Caco-2 (cell line): Measurements from ENCODE around the gene TMEM140. TPM values are rescaled to one million over a fixed set of nuclear protein-coding genes. Genes with fewer than 3 reads are reported as not detected.

Experiments used
- BruUV-seq: library from RNA; stranded (reverse); fragments of 400-500 nt; replicated peaks from 2 replicates; lab custom pipeline; 2021; lab: Mats Ljungman, UMichigan
- CTCF ChIA-PET: fragments of 300-600 bp; sonication (Branson Sonifier 250); formaldehyde crosslinking; loops from one replicate; lab custom pipeline; 2022; ENCODE audit warnings: antibody characterized with exemption; lab: Charles Lee
- POLR2A ChIA-PET: fragments of 300-600 bp; sonication (Branson Sonifier 250); formaldehyde crosslinking; loops from one replicate; lab custom pipeline; 2022; ENCODE audit warnings: antibody characterized with exemption; lab: Charles Lee
- DNase-seq, 2 experiments: peaks; one replicate each; pipeline versions ENCODE4 v3.0.0 to v3.0.0-alpha.2; 2020 to 2022
- H3K27me3 ChIP-seq: replicated peaks from 2 replicates; pipeline ENCODE4 v1.6.0; 2011; ENCODE audit warnings: low read length; ENCODE audit not compliant: control insufficient read depth, insufficient read depth
- H3K36me3 ChIP-seq: 2 replicates; pipeline ENCODE4 v1.5.1; 2011; ENCODE audit warnings: low read length; ENCODE audit not compliant: control insufficient read depth, insufficient read depth
- H3K4me1 ChIP-seq: fragments of 250-450 bp; sonication (Bioruptor Pico); 2 replicates; pipeline ENCODE4 v1.5.1; 2020; ENCODE audit warnings: mild to moderate bottlenecking
- H3K4me3 ChIP-seq: 2 replicates; pipeline ENCODE4 v1.5.1; 2011; ENCODE audit warnings: low read depth, mild to moderate bottlenecking, control low read depth, low read length
- H3K9me3 ChIP-seq: fragments of 250-450 bp; sonication (Bioruptor Pico); 2 replicates; pipeline ENCODE4 v1.5.1; 2020; ENCODE audit warnings: mild to moderate bottlenecking, moderate library complexity
- H3K27ac Mint-ChIP-seq: one replicate; pipeline ENCODE4 v1.8.0; 2022; ENCODE audit warnings: mixed read lengths; ENCODE audit not compliant: unreplicated experiment
- H3K27me3 Mint-ChIP-seq: one replicate; pipeline ENCODE4 v1.8.0; 2022; ENCODE audit warnings: mixed read lengths; ENCODE audit not compliant: insufficient read depth, unreplicated experiment
- H3K36me3 Mint-ChIP-seq: one replicate; pipeline ENCODE4 v1.8.0; 2022; ENCODE audit warnings: mild to moderate bottlenecking, mixed read lengths; ENCODE audit not compliant: insufficient read depth, unreplicated experiment
- H3K4me1 Mint-ChIP-seq: one replicate; pipeline ENCODE4 v1.8.0; 2022; ENCODE audit warnings: low read depth, mixed read lengths; ENCODE audit not compliant: unreplicated experiment
- H3K4me3 Mint-ChIP-seq: one replicate; pipeline ENCODE4 v1.8.0; 2022; ENCODE audit warnings: mild to moderate bottlenecking, moderate library complexity, mixed read lengths; ENCODE audit not compliant: unreplicated experiment
- H3K9me3 Mint-ChIP-seq: one replicate; pipeline ENCODE4 v1.8.0; 2022; ENCODE audit warnings: mixed read lengths; ENCODE audit not compliant: unreplicated experiment
- CTCF ChIP-seq, 2 experiments: fragments of 200-600 bp in 1 of 2; IDR thresholded peaks; 1 replicate in 1 of 2; 2 replicates in 1 of 2; pipeline versions ENCODE4 v1.5.1 to v1.8.0; 2011 to 2022; ENCODE audit warnings: antibody characterized with exemption in 1 of 2, control low read depth in 1 of 2, inconsistent platforms in 1 of 2, low read depth in 1 of 2, low read length in 1 of 2, mild to moderate bottlenecking in 1 of 2, moderate library complexity in 1 of 2; ENCODE audit not compliant: insufficient read depth in 1 of 2, severe bottlenecking in 1 of 2, unreplicated experiment in 1 of 2
- intact Hi-C: fragments of 100-400 bp; cut with micrococcal nuclease; formaldehyde crosslinking; loops from one replicate; pipeline ENCODE4 v1.10.0; 2022; ENCODE audit not compliant: unreplicated experiment
- total RNA-seq: library from RNA; stranded (reverse); gene quantifications from 2 replicates; pipeline ENCODE4 v1.2.3, GENCODE V29; 2022

Gene TMEM140
- total RNA-seq, 1 experiment from 2014 or later = 6.1 TPM

GRCh38 chr7:135162382-135163001 is 14.6 kb downstream of the TMEM140 start:
- Histone ChIP-seq H3K9me3 (0 out of 2 replicates have a peak, but pooled peaks cover under 1% of the 10 kb centered on the region), H3K4me1 (peaks cover 8% of the 10 kb centered on the region), H3K27me3 (no peaks in the 10 kb centered on the region), H3K4me3 (no peak overlapping the region), H3K36me3 (peaks cover 5% of the 10 kb centered on the region)
- intact Hi-C loops = no loop called here
- no peak for TF ChIP-seq CTCF (IDR thresholded peaks at IDR 0.05; ENCODE audit: insufficient read depth in 1 of 2, low read depth in 1 of 2, low read length in 1 of 2, severe bottlenecking in 1 of 2, unreplicated experiment in 1 of 2)
- no peaks in the 10 kb centered on the region for H3K27me3 Mint-ChIP-seq
- peaks cover 27% of the 10 kb centered on the region for H3K9me3 Mint-ChIP-seq
- peaks cover 19% of the 10 kb centered on the region for H3K4me1 Mint-ChIP-seq
- ChIA-PET POLR2A (no interaction called here), CTCF (no interaction called here)
- no peak overlapping the region for H3K4me3 Mint-ChIP-seq
- H3K27ac Mint-ChIP-seq = no peak overlapping the region
- DNase-seq = no peak
- peaks cover 65% of the 10 kb centered on the region for H3K36me3 Mint-ChIP-seq
- BruUV-seq = no TSS peak

GRCh38 chr7:135164357-135165061 is 16.6 kb downstream of the TMEM140 start:
- Histone ChIP-seq H3K27me3 (no peaks in the 10 kb centered on the region), H3K36me3 (peaks cover 5% of the 10 kb centered on the region), H3K9me3 (no peaks in the 10 kb centered on the region), H3K4me3 (no peak overlapping the region), H3K4me1 (peaks cover 19% of the 10 kb centered on the region)
- Mint-ChIP-seq H3K27ac (no peak overlapping the region), H3K4me1 (peaks cover 25% of the 10 kb centered on the region), H3K9me3 (peaks cover 27% of the 10 kb centered on the region), H3K27me3 (no peaks in the 10 kb centered on the region), H3K4me3 (no peak overlapping the region), H3K36me3 (peaks cover 85% of the 10 kb centered on the region)
- no peak for TF ChIP-seq CTCF (IDR thresholded peaks at IDR 0.05; ENCODE audit: insufficient read depth in 1 of 2, low read depth in 1 of 2, low read length in 1 of 2, severe bottlenecking in 1 of 2, unreplicated experiment in 1 of 2)
- ChIA-PET CTCF (interaction anchor here (1.6 kb wide), 1 partner anchor 17 kb away, joined by 5 read pairs; the partner anchor contains the start of gene TMEM140), POLR2A (interaction anchor here (1.0 kb wide), 2 partner anchors 16 to 172 kb away, joined by 3 to 4 read pairs; partner anchors contain the start of gene TMEM140)
- DNase-seq = no peak
- no TSS peak for BruUV-seq
- intact Hi-C loops = no loop called here

GRCh38 chr7:135165862-135166261 is 18.0 kb downstream of the TMEM140 start:
- intact Hi-C loops = no loop called here
- TF ChIP-seq CTCF (IDR thresholded peaks at IDR 0.05; ENCODE audit: insufficient read depth in 1 of 2, low read depth in 1 of 2, low read length in 1 of 2, severe bottlenecking in 1 of 2, unreplicated experiment in 1 of 2) = no peak
- Mint-ChIP-seq H3K27ac (no peak overlapping the region), H3K36me3 (peaks cover 93% of the 10 kb centered on the region), H3K4me1 (peaks cover 22% of the 10 kb centered on the region), H3K27me3 (no peaks in the 10 kb centered on the region), H3K4me3 (no peak overlapping the region), H3K9me3 (peaks cover 22% of the 10 kb centered on the region)
- Histone ChIP-seq H3K9me3 (no peaks in the 10 kb centered on the region), H3K27me3 (no peaks in the 10 kb centered on the region), H3K4me1 (peaks cover 12% of the 10 kb centered on the region; the same call in 1 of the 2 replicates), H3K36me3 (peaks cover 5% of the 10 kb centered on the region), H3K4me3 (no peak overlapping the region)
- DNase-seq = no peak
- POLR2A ChIA-PET = no interaction called here
- CTCF ChIA-PET = no interaction called here
- no TSS peak for BruUV-seq
